SH-SY5Y (cell line): ENCODE data around the gene SLC22A6.

Experiments
- GATA2 ChIP-seq: IDR thresholded peaks from 2 replicates; pipeline ENCODE4 v1.6.1; 2011; ENCODE audit warnings: mild to moderate bottlenecking, low read depth, low read length
- GATA3 ChIP-seq: IDR thresholded peaks from 2 replicates; pipeline ENCODE4 v1.6.1; 2011; ENCODE audit warnings: low read depth, mild to moderate bottlenecking, low read length, moderate library complexity

GRCh38 chr11:62934496-62934785, 50.3 kb downstream of the SLC22A6 start:
- TF ChIP-seq GATA2 (no peak), GATA3 (no peak)
